KOPT-K1 (cell line): ENCODE data around the gene MAP3K6.

ENCODE experiments used
- H3K27ac ChIP-seq: fragments of 200-600 bp; sonication (generic); 2 replicates; pipeline ENCODE4 v1.5.1; 2016; ENCODE audit warnings: antibody characterized with exemption, mild to moderate bottlenecking, low read depth, low read length; ENCODE audit not compliant: poor library complexity, severe bottlenecking
- H3K36me3 ChIP-seq: fragments of 200-600 bp; sonication (generic); 2 replicates; pipeline ENCODE4 v1.5.1; 2017; ENCODE audit warnings: antibody characterized with exemption, mild to moderate bottlenecking, low read length, moderate library complexity; ENCODE audit not compliant: insufficient read depth
- H3K9me3 ChIP-seq: fragments of 200-600 bp; sonication (generic); 2 replicates; pipeline ENCODE4 v1.5.1; 2017; ENCODE audit warnings: antibody characterized with exemption, low read length, mild to moderate bottlenecking; ENCODE audit not compliant: insufficient read depth, poor library complexity, severe bottlenecking

MAP3K6 gene

GRCh38 chr1:27345272-27345671 is 21.5 kb downstream of the MAP3K6 start:
- peaks cover 15% of the 10 kb centered on the region; the same call in 1 of the 2 replicates for H3K36me3 ChIP-seq
- no peaks in the 10 kb centered on the region for H3K9me3 ChIP-seq

DNA sequence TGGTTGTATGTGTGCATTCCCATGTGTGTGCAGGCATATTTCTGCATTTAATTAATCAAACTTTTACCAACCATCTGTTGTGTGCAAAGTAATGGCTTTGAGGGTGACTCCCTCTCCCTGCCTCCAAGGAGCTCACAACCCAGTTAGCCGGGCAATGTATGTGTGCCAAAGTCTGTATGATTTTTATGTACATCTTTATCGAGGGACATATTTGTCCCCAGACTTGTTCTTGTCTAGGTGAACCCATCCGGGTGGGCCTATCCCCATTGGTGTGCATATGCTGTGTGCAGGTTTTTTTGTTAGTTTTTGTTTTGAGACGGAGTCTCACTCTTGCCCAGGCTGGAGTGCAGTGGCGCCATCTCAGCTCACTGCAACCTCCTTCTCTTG is 23.1 kb downstream of the MAP3K6 start:
- H3K27ac ChIP-seq, result peak overlapping the region; percentile 86
- no peaks in the 10 kb centered on the region for H3K9me3 ChIP-seq
- H3K36me3 ChIP-seq, result peaks cover 19% of the 10 kb centered on the region; the same call in 1 of the 2 replicates

More at GRCh38 chr1:27345272-27345671, 21.5 kb downstream of the MAP3K6 start:
- no peak overlapping the region for H3K27ac ChIP-seq

DNA sequence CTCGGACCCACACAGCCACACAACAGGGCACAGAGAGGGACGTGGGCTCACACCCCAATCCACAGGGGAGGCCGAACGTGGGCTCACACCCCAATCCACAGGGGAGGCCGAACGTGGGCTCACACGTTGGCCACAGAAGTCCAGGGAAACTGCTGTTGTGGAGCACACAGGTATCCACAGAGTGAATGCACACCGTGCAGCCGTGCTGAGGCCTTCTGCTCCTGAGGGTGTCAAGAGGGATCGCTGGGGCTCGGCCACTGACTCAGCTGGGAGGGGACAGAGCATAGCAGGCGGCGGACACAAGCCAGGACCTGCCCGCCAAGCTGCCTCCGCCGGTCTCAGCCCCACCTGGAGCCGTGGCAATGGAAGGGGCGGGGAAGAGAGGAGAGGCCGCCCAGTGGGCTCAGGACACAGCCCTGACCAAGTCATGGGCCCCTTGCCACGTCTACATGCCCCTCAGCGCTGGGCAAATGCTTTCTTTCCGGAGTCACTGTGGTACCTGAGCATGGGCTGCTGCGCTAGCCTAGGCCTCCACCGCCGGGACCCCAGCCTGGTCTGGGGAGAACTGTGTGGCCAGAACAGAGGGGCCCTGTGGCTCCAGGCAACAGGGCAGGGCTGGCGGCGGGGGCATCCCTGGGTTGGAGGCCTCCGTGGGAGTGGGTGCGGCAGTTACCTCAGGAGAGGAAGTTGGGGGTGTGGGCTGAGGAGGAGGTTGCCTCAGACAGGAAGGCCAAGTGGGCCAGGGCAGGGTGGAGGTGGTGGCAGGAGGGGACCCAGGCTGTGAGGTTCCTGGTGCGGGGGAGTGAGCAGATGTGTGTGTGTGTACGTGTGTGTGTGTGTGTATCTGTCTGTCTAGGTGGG is 23.8 kb downstream of the MAP3K6 start:
- Histone ChIP-seq H3K9me3 (no peaks in the 10 kb centered on the region), H3K27ac (peak overlapping the region; percentile 86), H3K36me3 (peaks cover 22% of the 10 kb centered on the region; the same call in 1 of the 2 replicates)

GRCh38 chr1:27342391-27342777 is 24.4 kb downstream of the MAP3K6 start:
- H3K36me3 ChIP-seq, result peaks cover 22% of the 10 kb centered on the region; the same call in 1 of the 2 replicates
- peak overlapping the region; percentile 86 for H3K27ac ChIP-seq
- no peaks in the 10 kb centered on the region for H3K9me3 ChIP-seq

- Histone ChIP-seq H3K9me3 (no peaks in the 10 kb centered on the region), H3K27ac (peak within 1 kb of the TSS; percentile 86), H3K36me3 (peaks cover 24% of the 10 kb centered on the region; the same call in 1 of the 2 replicates)
Observed at GRCh38 chr1:27341525-27342252, 25.1 kb downstream of the MAP3K6 start, which contains the start of gene SYTL1. Gene SYTL1 (plus strand): TSS chr1:27342022. CDS start chr1:27345335, 3,313 bp downstream.

DNA sequence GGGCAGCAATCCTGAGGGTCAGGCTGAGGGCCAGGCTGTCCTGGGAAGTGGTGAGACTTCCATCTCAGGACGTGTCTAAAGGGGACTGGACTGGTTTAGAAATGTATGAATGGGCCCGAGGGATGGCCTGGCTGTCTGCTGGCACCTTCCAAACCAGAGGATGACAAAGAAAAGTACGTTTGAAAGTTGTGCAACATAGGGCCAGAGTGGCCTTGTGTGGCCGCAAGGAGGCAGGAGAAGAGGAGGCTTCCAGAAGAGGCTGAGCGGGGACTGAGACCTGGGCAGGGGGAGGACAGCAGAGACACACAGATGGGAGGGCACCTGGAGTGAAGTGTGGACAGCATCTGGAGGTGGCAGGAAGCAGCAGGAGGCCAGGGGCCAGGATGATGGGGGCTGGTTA is 27.5 kb downstream of the MAP3K6 start:
- no peaks in the 10 kb centered on the region for H3K9me3 ChIP-seq
- peaks cover 34% of the 10 kb centered on the region for H3K36me3 ChIP-seq
- H3K27ac ChIP-seq, result peak overlapping the region; percentile 1

DNA sequence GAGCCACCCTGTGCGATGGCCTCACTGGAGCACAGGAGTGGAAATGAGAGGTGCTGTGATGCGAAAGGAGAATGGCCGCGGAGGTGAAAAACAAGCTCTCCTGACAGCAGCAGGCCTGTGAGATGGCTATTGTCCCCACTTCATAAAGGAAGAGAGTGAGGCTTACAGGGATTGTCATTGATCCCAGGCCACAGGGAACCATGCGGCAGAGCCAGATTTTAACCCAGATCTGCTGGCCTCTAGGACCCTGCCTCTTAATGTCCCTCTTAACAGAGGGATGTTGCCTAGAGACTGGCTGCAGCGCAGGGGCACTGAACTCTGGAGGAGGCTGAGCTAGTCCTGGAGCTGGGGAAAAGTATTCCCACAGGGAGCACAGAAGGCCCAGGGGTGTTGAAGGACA is 28.0 kb downstream of the MAP3K6 start:
- no peaks in the 10 kb centered on the region for H3K9me3 ChIP-seq
- peaks cover 38% of the 10 kb centered on the region for H3K36me3 ChIP-seq
- no peak overlapping the region for H3K27ac ChIP-seq

- H3K9me3 ChIP-seq, result no peaks in the 10 kb centered on the region
- H3K27ac ChIP-seq, result no peak overlapping the region
- H3K36me3 ChIP-seq, result peaks cover 58% of the 10 kb centered on the region
Observed at GRCh38 chr1:27336756-27337155, 30.0 kb downstream of the MAP3K6 start.

DNA sequence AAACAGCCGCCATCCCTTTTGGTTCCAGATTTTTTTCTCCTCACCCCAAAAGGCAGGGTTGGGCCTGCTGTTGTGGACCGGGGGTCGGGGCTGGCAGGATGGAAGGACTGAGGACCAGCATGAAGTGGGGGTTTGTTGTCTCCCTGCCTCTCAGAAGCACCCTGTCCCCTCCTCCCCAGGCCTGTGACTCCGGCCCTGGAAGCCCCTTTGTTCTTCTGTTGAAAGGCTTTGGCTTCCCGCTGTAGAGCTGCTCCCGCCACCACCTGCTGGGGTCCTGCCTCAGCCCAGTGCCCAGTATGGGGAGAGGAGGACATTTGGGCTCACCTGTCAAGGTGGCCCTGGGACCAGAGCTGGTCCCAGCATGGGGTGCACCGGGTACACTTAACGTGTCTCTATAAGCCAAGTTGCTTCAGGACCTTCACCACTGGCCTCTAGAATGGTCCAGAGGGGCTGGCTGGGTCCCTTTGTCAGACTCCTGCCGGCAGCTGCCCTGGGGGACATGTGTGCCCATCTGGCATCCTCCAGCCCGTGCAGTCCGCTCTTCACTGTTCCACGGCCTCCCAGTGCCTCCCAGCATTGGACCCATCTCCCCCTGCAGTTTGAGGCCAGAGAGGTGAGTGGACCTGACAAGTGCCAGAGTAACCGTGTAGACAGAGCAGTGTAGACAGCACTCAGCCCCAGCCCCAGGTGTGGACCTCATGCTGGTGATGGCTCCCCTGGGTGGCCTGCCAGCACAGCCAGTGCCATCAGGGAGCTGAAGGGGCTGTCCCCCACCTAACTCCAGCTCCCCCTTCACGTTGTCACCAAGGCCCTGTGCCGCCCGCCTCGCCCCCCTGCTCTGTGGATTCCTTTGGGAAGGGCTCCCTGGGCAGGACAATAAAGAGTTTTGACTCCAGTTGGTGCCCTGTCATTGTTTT is 31.0 kb downstream of the MAP3K6 start:
- Histone ChIP-seq H3K36me3 (peaks cover 68% of the 10 kb centered on the region), H3K27ac (no peak overlapping the region), H3K9me3 (no peaks in the 10 kb centered on the region)

DNA sequence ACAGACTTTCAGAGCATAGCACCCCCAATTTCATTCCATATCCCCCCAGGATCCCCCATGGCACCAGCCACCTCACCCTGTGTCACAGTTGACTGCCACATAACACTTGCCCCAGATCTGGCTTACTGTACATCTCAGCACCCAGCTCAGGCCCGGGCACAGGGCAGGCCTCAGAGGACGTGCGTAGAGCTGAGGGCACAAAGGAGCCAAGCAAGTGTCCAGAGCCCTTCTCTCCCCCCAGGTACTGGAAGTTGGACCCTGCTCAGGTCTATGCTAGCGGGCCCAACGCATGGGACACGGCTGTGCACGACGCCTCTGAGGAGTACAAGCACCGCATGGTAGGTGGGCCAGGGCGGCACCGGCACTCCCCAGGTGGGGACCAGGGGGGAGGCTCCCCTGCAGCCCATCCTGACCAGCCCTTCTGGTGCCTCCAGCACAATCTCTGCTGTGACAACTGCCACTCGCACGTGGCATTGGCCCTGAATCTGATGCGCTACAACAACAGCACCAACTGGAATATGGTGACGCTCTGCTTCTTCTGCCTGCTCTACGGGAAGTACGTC is 33.0 kb downstream of the MAP3K6 start:
- Histone ChIP-seq H3K27ac (no peak overlapping the region), H3K36me3 (peaks cover 82% of the 10 kb centered on the region), H3K9me3 (no peaks in the 10 kb centered on the region)

GRCh38 chr1:27332536-27333281 is 34.1 kb downstream of the MAP3K6 start:
- H3K27ac ChIP-seq, result no peak overlapping the region
- H3K36me3 ChIP-seq, result peaks cover 88% of the 10 kb centered on the region
- no peaks in the 10 kb centered on the region for H3K9me3 ChIP-seq

- Histone ChIP-seq H3K36me3 (peaks cover 95% of the 10 kb centered on the region), H3K27ac (no peak overlapping the region), H3K9me3 (no peaks in the 10 kb centered on the region)
Observed at GRCh38 chr1:27331922-27332321, 34.8 kb downstream of the MAP3K6 start.

DNA sequence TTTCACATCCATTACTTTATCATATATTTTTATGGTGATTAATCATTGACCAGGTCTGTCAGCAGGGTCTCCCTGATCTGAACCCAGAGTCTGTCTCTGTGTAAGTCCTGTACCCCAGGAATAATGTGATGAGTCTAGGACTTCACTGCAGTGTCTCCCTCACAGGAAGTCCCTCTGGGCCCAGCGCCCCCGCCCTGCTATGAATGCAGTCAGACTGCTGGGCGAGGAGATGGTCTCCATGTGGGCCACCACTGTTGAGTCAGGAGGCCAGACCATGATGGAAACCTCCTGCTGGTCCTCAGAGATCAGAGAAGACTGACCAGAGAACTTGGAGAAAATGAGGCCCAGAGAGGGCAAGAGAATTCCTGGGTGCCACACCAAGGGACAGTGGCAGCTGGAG is 35.3 kb downstream of the MAP3K6 start:
- Histone ChIP-seq H3K9me3 (no peaks in the 10 kb centered on the region), H3K27ac (no peak overlapping the region), H3K36me3 (peaks cover 96% of the 10 kb centered on the region)

- Histone ChIP-seq H3K36me3 (peaks cover 96% of the 10 kb centered on the region), H3K9me3 (no peaks in the 10 kb centered on the region), H3K27ac (no peak overlapping the region)
Observed at GRCh38 chr1:27330786-27331185, 36.0 kb downstream of the MAP3K6 start.
